OCI-LY7 (cell line): ENCODE measurements around the gene IQGAP2. TPM values are rescaled to one million over a fixed set of nuclear protein-coding genes. Genes with fewer than 3 reads are reported as not detected.

Source experiments
- BruUV-seq: library from RNA; stranded (reverse); fragments of 400-500 nt; replicated peaks from 2 replicates; lab custom pipeline; 2021; lab: Mats Ljungman, UMichigan
- CTCF ChIA-PET: fragments of 300-600 bp; sonication (Branson Sonifier 250); formaldehyde crosslinking; loops from one replicate; lab custom pipeline; 2022; ENCODE audit warnings: antibody characterized with exemption; ENCODE audit not compliant: unreplicated experiment; lab: Charles Lee
- POLR2A ChIA-PET: fragments of 300-600 bp; sonication (Branson Sonifier 250); formaldehyde crosslinking; loops from one replicate; lab custom pipeline; 2022; ENCODE audit warnings: antibody characterized with exemption; lab: Charles Lee
- DNase-seq: peaks from one replicate; pipeline ENCODE4 v3.0.0-alpha.2; 2015; ENCODE audit warnings: low spot score
- H2AFZ ChIP-seq: fragments of 200-600 bp; sonication (generic), shearing (Covaris generic); 2 replicates; pipeline ENCODE4 v1.6.1; 2014; ENCODE audit warnings: mild to moderate bottlenecking, antibody characterized with exemption, low read length, moderate library complexity
- H3K27ac ChIP-seq: fragments of 200-600 bp; sonication (generic); 2 replicates; pipeline ENCODE4 v1.5.1; 2014; ENCODE audit warnings: mixed run types, low read depth, mild to moderate bottlenecking, moderate library complexity, low read length, inconsistent platforms; ENCODE audit not compliant: poor library complexity, severe bottlenecking
- H3K36me3 ChIP-seq: fragments of 200-600 bp; sonication (generic); 2 replicates; pipeline ENCODE4 v1.6.1; 2014; ENCODE audit warnings: mild to moderate bottlenecking, antibody characterized with exemption, low read length, moderate library complexity, mixed read lengths; ENCODE audit not compliant: insufficient read depth
- H3K4me1 ChIP-seq: fragments of 200-600 bp; sonication (generic); 2 replicates; pipeline ENCODE4 v1.5.1; 2014; ENCODE audit warnings: mild to moderate bottlenecking, low read length; ENCODE audit not compliant: insufficient read depth, poor library complexity, severe bottlenecking
- H3K4me2 ChIP-seq: fragments of 200-600 bp; sonication (generic); 2 replicates; pipeline ENCODE4 v1.6.1; 2014; ENCODE audit warnings: mild to moderate bottlenecking, low read length
- H3K4me3 ChIP-seq: fragments of 200-600 bp; sonication (generic); 2 replicates; pipeline ENCODE4 v1.5.1; 2014; ENCODE audit warnings: mild to moderate bottlenecking, low read depth, low read length; ENCODE audit not compliant: poor library complexity, severe bottlenecking
- H3K79me2 ChIP-seq: fragments of 200-600 bp; sonication (generic); 2 replicates; pipeline ENCODE4 v1.6.1; 2016; ENCODE audit warnings: low read depth, mild to moderate bottlenecking, low read length, moderate library complexity, mixed read lengths; ENCODE audit not compliant: insufficient read depth
- H3K9me2 ChIP-seq: fragments of 200-600 bp; sonication (generic); 2 replicates; pipeline ENCODE4 v1.6.1; 2016; ENCODE audit warnings: mild to moderate bottlenecking, low read length, mixed read lengths; ENCODE audit not compliant: insufficient read depth
- H3K9me3 ChIP-seq: fragments of 200-600 bp; sonication (generic); 2 replicates; pipeline ENCODE4 v1.6.1; 2014; ENCODE audit warnings: mild to moderate bottlenecking, mixed run types, low read length, mixed read lengths
- H4K20me1 ChIP-seq: fragments of 200-600 bp; sonication (generic); 2 replicates; pipeline ENCODE4 v1.6.1; 2014; ENCODE audit warnings: mild to moderate bottlenecking, antibody characterized with exemption, low read length, moderate library complexity, mixed read lengths; ENCODE audit not compliant: insufficient read depth
- EZH2phosphoT487 ChIP-seq: fragments of 200-600 bp; sonication (generic); IDR thresholded peaks from 2 replicates; pipeline ENCODE4 v1.6.1; 2018; ENCODE audit warnings: low read depth, borderline replicate concordance, mild to moderate bottlenecking, mixed run types, antibody characterized with exemption, low read length, moderate library complexity, mixed read lengths
- intact Hi-C: fragments of 100-400 bp; cut with micrococcal nuclease; formaldehyde crosslinking; loops from one replicate; pipeline ENCODE4 v1.10.0; 2022; ENCODE audit not compliant: unreplicated experiment
- total RNA-seq, 2 experiments: library from RNA; depleted of rRNA in 1 of 2; stranded (reverse); fragments of >200 nt in 1 of 2; shearing (Covaris generic) in 1 of 2; gene quantifications; 2 replicates each; pipeline ENCODE4 v1.2.3, GENCODE V29; 2014 to 2022
- TF ChIP-seq, protein P1 (sequence below): fragments of 200-600 bp; sonication (generic); conservative IDR thresholded peaks from 2 replicates; pipeline ENCODE4 v1.5.1; 2014; ENCODE audit warnings: mild to moderate bottlenecking, antibody characterized with exemption, low read length, moderate library complexity, mixed read lengths

IQGAP2 gene
- total RNA-seq, 2 experiments from 2014 or later, result 30.0 to 50.2 TPM

DNA sequence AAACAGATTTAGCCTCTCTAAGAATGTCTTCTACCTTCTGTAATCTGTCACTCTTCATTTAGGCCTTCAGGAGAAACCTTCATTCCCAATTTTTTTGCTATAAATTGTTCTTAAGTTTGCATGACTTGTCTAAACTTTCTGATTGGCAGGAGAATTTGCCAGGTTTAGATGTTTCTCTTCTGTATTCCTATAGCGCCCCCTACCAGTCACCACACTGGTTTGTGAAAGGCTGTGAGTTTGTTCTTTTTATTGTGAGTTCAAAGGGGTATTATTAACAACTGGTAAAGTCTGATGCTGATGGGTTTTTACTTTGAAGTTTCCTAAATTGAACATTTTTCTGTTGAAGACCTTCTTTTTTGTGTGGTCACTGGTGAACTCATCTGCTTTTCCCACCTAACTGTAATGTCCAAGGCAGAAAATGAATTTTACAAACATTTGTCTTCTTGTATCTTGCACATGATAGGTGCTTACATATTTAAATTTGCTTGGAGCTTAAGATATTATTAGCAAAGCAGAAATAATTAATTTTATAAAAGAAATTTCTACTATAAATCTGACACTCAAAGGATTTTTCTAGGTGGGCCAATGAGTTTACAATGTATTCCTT, 238.5 kb downstream of the IQGAP2 start:
- Histone ChIP-seq H2AFZ (no peak overlapping the region), H3K36me3 (peaks cover 50% of the 10 kb centered on the region), H3K9me2 (no peaks in the 10 kb centered on the region), H3K27ac (no peak overlapping the region), H3K4me2 (no peak overlapping the region), H3K79me2 (no peaks in the 10 kb centered on the region), H4K20me1 (no peaks in the 10 kb centered on the region), H3K9me3 (no peaks in the 10 kb centered on the region), H3K4me1 (peaks cover 15% of the 10 kb centered on the region), H3K4me3 (no peak overlapping the region)
- intact Hi-C loops, result loop anchor here (1.0 to 2.0 kb wide), 3 partner anchors 40 to 303 kb away; partner anchors contain the start of gene IQGAP2
- POLR2A ChIA-PET, result interaction anchor here (1.5 kb wide), 1 partner anchor 11 kb away, joined by 3 read pairs; no protein-coding TSS in a partner anchor
- TF ChIP-seq, protein P1, sequence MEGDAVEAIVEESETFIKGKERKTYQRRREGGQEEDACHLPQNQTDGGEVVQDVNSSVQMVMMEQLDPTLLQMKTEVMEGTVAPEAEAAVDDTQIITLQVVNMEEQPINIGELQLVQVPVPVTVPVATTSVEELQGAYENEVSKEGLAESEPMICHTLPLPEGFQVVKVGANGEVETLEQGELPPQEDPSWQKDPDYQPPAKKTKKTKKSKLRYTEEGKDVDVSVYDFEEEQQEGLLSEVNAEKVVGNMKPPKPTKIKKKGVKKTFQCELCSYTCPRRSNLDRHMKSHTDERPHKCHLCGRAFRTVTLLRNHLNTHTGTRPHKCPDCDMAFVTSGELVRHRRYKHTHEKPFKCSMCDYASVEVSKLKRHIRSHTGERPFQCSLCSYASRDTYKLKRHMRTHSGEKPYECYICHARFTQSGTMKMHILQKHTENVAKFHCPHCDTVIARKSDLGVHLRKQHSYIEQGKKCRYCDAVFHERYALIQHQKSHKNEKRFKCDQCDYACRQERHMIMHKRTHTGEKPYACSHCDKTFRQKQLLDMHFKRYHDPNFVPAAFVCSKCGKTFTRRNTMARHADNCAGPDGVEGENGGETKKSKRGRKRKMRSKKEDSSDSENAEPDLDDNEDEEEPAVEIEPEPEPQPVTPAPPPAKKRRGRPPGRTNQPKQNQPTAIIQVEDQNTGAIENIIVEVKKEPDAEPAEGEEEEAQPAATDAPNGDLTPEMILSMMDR, result peak; percentile 99
- no peak for TF ChIP-seq EZH2phosphoT487
- DNase-seq, result peak; percentile 76
- CTCF ChIA-PET, result no interaction called here
- BruUV-seq, result no TSS peak

DNA sequence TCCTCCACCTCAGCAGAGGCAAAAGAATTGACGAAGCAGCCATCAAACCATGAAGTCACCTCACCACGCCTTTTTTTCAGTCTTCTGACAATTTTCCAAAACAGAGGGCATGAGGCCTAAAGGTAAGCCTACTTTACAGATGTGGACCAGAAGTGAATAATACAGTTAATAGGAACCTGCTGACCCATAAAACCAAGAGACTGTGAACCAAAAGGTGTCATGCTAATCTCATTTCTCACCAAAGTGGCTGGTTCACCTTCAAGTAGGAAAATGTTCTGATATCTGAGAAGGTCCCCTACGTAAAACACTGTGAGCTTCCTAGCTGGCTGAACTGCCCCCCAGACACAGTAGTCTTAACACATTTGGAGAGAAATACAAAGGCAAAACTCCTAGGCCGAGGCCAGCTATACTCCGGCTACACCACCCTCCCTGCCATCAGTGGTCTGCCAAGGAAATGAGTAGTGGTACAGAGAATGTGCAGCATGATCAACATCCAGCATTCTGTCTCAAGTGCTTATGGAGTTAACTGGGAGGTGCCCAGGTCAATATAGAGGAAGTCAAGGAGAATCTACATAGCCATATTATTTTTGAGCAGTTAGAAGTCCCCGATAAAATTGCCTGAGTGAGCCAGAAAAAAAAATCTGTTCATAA, 239.4 kb downstream of the IQGAP2 start:
- peaks cover 47% of the 10 kb centered on the region for H3K36me3 ChIP-seq
- no peak for DNase-seq
- intact Hi-C loops, result no loop called here
- H3K4me1 ChIP-seq, result peaks cover 15% of the 10 kb centered on the region
- no peak overlapping the region for H3K4me3 ChIP-seq
- no peak overlapping the region for H3K4me2 ChIP-seq
- no peaks in the 10 kb centered on the region for H3K9me3 ChIP-seq
- no peaks in the 10 kb centered on the region for H3K9me2 ChIP-seq
- ChIA-PET POLR2A (interaction anchor here (0.6 kb wide), 1 partner anchor 181 kb away, joined by 3 read pairs; no protein-coding TSS in a partner anchor), CTCF (no interaction called here)
- no peaks in the 10 kb centered on the region for H4K20me1 ChIP-seq
- H2AFZ ChIP-seq, result no peak overlapping the region
- no peak for TF ChIP-seq EZH2phosphoT487
- TF ChIP-seq, protein P1, result no peak
- H3K79me2 ChIP-seq, result no peaks in the 10 kb centered on the region
- no peak overlapping the region for H3K27ac ChIP-seq
- BruUV-seq, result no TSS peak

DNA sequence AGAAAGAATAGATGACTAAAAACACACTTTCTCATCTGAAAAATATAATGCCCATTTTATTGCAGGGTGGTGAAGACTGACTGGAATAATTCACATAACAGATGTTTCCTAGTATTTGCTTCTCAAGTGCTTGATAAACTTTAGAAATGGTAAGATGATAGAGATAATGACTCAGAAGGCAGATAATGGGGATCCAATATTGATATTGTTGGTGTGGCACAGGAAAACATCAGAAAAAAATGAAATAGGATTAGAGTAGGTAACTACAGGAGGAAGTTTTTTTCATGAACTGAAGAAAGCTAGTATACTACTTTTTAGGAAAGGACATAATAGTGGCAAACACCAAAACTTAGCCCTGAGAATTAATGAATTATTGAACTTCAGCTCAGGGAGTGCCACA, 240.3 kb downstream of the IQGAP2 start:
- CTCF ChIA-PET, result no interaction called here
- peaks cover 12% of the 10 kb centered on the region for H3K4me1 ChIP-seq
- H4K20me1 ChIP-seq, result no peaks in the 10 kb centered on the region
- POLR2A ChIA-PET, result interaction anchor here (0.7 kb wide), 1 partner anchor 11 kb away, joined by 3 read pairs; no protein-coding TSS in a partner anchor
- H3K4me3 ChIP-seq, result no peak overlapping the region
- no peaks in the 10 kb centered on the region for H3K79me2 ChIP-seq
- no TSS peak for BruUV-seq
- no peaks in the 10 kb centered on the region; the same call in 1 of the 2 replicates for H3K9me3 ChIP-seq
- H3K27ac ChIP-seq, result no peak overlapping the region
- intact Hi-C loops, result no loop called here
- peaks cover 50% of the 10 kb centered on the region for H3K36me3 ChIP-seq
- H3K9me2 ChIP-seq, result no peaks in the 10 kb centered on the region
- no peak for DNase-seq
- no peak overlapping the region for H3K4me2 ChIP-seq
- no peak overlapping the region for H2AFZ ChIP-seq
- TF ChIP-seq, protein P1, result no peak
- TF ChIP-seq EZH2phosphoT487, result no peak
